CD4-positive, alpha-beta T cell treated with Interleukin-17A for 1 hour (primary cell): ENCODE data around the gene CNR1.

Experiments used
- DNase-seq: peaks from one replicate; pipeline ENCODE4 v3.0.0-alpha.2; 2020

The CNR1 gene

DNA sequence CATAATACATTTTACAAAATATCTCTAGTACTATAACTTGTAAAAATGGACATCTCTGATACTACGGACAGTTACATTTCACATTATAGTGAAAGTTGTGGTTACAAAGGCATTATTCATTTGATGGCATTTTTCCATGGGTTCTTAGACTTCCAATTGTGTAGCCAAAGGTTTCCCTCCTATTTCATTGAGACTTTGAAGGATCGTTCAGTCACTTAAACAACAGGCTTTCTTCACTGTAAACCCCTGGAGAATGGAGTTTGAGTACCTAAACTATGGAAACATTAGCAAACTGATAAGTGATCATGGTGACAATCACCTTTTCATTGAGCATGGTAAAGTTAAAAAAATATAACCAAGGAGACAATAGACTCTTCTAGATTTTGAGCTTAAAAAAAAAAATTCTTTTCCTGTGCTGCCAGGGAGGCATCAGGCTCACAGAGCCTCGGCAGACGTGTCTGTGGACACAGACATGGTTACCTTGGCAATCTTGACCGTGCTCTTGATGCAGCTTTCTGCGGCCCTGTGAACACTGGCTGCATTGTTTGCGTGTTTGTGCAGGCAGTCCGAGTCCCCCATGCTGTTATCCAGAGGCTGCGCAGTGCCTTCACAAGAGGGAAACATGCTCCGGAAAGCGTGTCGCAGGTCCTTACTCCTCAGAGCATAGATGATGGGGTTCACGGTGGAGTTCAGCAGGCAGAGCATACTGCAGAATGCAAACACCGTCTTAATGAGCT is 22.6 kb downstream of the CNR1 start:
- DNase-seq, result no peak

DNA sequence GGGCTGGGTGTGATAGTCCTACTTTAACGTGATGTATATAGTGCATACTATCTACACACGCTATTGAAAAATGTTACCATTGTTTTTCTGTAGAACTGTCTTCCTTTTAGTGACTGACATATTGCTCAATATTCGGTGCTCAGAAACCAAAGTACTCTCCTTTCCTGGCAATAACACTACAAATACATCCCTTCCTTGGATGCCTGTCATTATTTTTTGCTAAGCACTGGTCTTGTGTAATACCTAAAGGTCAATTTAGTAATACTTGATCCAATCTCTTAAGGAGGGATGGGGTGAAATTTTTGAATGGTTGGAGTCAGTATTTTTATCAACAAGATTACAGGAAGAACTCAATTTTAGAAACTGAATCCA is 23.9 kb downstream of the CNR1 start:
- DNase-seq, result no peak

DNA sequence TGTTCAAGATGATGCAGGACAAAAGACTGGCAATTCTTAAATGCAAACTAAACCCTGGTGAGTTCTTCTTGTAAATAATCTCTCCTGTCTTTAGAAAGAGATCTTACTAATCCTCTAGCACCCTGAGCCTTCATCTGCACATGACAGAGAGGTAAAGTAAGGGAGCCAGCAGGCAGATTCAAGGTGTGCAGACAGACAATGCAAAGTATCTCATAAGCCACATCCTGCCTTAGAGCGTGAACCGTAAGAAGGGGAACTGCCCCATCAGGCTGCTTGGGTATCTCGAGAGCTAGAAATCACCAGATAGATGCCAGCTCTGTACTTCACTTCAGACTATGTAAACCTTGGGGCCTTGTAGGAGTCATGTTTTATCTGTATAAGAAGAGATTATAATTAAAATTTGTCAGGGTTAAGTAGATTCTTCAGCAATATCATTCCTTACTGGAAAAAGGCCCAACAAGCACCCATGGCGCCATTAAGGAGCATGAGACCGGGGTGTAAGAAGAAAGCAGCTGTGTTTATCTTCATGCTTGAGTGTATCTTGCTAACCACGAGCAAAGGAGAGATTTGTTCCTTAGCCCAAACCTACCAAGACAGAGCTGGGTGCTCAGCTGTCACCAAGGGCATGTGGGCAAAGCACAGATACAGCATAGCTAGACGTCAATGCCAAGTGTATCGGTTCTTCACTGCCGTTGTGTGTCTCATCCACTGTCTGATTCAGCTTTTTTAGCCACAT is 24.4 kb downstream of the CNR1 start:
- no peak for DNase-seq

DNA sequence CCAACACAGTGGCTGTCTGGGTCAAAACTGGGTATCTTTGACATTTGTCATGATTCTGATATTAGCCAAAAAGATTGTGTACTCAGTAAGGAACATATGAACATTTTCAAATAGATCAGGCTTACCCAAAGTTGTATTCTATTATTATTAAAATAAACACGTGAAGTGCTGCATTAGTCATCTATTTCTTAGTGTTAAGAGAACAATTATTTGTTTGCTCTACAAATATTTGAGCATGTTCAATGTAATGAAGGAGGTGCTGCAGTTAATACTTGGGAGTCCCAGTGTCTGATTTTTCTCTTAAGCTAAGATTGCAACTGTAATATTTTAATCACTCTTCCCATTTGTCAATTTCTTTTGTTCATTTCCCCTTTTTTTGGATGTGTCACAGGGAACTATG is 28.2 kb downstream of the CNR1 start:
- no peak for DNase-seq

DNA sequence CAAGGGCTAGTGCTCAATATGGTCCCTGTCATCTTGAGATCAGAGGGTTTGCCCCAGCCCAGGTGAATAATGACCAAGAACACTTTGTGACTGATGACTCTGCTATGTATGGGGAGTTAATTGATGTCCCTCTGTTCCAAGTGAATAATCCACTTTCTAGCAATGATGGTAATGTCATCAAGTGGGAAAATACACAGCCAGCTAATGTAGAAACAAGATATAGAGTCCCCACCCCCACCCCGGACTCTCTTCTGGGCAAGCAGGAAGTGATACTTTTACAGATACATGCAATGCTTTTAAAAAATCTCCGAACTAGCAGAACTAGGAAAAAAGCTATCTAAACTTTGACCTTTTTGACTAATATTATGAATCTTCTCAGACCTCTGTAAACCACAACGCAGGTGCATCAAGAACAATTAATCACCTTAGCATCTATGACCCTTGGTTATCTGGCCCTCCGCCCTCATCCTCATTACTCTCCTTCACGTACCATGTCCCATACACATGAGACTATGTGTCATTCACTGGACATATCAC is 30.5 kb downstream of the CNR1 start:
- DNase-seq, result no peak

DNA sequence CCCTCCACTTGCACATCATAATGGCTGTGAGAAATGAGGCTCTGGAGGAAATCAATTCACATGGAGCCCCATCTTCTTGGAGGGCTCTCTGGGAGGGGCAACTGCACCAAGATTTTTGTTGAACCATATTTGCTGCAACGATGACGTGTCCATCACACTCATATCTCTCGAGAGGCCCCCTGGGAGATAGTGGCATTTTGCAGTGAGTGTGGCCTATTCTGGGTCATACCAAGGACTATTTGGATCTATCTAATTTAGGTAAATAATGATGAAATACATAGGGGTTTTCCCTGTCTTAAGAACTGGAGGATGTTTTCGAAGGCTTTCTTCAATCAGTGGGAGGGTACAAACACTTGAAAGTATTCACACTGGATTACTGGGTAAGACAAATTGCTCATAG is 31.6 kb downstream of the CNR1 start:
- DNase-seq, result no peak

DNA sequence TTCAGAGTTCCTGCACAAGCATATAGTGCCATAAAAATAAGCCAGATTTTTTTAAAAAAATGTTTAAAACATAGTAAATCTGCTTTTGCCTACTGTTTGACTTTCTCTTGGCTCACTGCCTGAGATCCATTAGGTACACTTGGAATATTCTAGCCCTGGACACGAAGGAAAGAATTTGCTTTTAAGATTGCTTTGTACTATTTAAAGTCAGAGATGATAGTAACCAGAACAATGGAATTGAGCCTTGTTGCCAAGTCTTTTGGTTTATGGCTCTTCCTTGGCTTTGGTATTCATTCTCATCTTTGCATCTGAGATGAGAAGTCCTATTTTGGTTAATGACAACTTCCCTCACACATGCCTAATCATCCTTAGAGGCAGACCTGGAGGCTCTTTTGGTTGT is 32.4 kb downstream of the CNR1 start:
- DNase-seq, result no peak

DNA sequence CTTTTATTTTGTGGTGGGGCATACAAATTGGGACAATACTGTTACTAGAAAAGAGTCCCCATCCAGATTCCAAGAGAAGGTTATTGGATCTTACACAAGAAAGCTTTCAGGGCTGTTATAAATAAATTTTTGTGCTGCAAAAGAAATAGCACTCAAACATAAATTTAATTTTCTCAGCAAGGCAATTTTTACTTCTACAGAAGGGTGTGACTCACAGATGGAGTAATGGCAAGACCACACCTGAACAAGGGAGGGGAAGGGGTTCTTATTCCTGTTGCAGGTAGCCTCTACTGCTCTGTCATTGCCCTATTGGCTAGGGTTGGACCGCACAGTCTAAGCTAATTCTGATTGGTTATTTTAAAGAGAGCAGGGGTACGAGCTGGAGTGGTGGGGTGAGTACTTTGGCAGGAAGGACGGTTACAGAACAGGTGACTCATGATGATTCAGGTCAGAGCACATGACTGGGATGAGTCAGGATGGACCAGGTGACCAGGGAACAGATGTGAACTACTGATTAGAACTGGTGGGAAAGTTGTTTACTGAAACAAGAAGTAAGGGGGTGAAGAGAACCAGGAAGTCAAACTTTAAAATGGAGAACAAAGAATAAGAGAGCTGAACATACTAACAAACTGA is 41.1 kb downstream of the CNR1 start:
- no peak for DNase-seq

DNA sequence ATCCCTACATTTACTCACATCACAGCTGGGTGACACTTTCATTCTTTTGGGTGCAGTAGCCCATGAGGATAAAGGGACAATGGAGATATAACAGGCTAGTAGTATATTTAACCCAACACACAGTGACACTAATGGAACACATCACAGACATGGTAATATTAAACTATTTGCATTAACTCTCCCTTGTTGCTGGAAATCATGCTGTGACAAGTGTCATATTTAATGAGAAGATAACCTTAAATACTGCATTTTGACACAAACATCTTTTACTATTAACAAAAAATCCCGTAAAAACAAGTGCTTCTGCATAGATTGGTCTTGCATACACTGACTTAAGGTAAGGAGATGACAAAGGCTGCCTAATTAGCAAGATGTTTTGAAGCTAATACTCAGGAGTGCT is 45.5 kb downstream of the CNR1 start:
- no peak for DNase-seq

DNA sequence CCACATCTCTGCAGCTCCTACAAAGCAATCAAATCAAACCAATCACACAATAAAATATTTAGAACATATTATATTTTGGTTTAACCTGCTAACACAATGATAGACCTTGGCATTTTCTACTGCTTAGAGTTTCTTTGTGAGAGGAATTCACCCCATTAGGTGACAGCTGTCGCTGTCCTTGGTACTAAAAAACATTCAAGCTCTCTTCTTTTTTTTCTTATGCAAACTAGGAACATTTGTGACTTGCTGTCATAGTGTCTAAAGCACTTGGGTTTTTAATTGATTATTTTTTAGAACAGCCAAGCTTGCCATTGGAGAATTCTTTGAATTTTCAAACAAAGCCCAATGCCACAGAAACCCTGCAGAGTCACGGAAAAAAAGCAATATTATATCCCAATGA is 46.4 kb downstream of the CNR1 start:
- no peak for DNase-seq

DNA sequence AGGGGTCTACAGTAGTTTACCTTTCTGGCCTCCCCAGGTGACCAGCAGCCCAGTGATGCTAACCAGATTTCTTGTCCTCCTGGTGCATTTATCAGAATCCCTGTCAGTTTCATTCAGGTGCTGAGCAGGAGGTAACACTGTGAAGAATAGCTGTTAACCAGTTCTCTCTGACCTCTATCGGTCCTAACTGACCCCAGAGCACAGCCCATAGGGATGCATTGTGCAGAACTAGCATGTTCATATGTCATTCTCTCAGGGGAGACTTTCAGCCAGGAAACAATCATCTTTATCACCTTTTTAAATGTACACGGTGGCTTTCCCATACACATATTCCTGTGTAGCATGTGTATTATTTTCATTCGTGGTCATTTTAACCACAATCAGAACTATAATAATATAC is 49.9 kb downstream of the CNR1 start:
- no peak for DNase-seq

DNA sequence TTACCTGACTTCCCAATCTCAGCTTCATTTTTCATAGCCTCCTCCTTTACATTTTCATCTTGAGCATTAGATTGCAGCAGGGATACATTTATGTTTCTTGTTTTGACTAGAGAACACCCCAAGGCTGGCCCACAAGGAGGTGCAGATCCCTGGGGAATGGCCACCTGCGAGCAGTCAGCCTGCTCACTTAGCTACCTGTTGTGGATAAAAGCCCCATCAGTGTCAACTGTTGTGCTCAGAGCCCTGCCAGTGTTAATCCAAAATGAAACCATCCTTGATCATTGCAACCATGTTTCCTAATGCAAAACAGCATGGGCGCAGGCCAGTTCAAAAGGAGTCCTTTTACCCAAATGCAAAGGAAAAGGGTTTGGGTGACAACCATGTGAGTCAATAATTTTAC is 50.8 kb downstream of the CNR1 start:
- no peak for DNase-seq

DNA sequence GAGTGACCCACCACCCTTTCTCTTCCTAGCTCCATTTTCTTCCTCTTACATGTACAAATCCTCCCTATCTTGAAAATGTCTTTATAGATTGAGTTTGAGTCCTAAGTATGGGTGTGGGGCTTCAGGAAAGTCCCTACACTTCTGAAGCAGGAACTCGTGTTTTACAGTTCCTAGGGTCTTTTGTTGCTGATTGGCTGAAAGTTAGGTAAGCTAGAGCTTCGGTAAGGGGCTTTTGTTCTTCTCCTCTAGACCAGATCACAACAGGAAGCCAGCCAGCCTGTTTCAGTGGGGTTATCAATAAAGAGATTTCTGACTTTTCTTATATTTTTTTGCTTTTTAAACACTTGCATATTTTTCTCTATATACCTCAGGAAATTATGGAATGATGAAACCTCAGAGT is 51.3 kb downstream of the CNR1 start:
- DNase-seq, result no peak

DNA sequence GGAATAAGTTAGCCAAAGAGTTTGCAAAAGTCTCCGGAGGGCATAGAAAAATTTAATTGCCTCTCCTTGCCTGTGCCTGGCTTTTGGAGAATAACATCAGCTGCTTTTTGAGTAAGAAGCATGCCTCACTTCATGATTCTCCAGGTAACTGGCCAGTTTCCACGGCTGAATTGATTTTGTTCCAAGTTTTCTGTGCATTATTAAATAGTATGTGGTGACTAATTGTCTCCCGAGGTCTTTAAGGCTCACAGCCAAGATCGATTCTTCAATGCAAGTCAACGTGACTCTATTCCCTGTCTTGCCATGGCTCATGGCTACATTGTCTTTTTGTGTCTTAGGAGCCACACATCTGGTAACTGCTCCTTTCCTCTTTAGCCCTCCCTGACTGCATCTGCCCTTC is 54.2 kb downstream of the CNR1 start:
- no peak for DNase-seq

DNA sequence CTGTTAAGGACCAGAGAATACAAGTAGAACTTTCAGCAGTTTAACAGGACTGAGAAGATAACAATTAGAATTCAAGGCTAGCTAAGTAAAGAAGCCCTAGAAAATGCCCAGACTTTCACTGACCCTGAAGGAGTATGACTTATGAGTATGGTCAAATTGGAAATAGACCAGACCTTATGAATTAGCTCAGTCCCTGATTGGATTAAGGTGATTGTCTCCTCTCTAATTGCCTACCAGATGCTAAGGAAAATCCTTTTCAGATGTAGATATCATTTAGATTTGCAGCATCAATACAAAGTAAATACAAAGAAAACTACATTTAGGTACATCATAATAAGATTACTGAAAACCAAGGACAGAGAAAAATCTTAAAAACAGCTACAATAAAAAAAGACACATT is 58.9 kb downstream of the CNR1 start:
- DNase-seq, result no peak

DNA sequence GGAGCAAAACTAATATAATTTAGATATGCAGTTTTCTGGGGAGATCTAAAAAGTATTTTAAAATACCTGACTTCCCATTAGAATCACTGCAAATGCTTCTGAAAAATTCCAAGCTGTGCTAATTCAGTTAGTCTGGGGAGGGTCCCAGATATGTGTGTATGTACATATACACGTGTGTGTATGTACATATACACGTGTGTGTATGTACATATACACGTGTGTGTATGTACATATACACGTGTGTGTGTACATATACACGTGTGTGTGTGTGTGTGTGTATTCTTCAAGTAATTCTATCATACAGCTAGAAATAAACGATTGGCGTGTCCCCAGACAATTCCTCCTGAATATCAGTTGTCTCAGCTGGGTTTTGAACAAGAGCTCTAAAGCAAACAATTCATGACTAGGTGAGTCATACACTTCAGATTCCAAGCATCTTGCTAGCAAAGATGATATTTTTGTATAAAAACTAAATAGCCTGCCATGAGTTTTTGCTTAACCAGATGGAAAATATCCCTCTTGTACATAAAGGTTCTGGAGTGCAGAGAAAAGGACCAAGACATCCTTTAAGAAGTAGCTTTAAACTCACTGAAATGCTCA is 60.3 kb downstream of the CNR1 start:
- DNase-seq, result no peak
